GM12874 (cell line): ENCODE measurements around the gene RPA3.

Source experiments
- CTCF ChIP-seq: IDR thresholded peaks from 2 replicates; pipeline ENCODE4 v1.5.1; 2011; ENCODE audit warnings: low read depth, mild to moderate bottlenecking, control low read depth, low read length, moderate library complexity; ENCODE audit not compliant: insufficient read depth

RPA3 gene

GRCh38 chr7:7667187-7667586, 51.2 kb downstream of the RPA3 start:
- TF ChIP-seq CTCF = no peak

GRCh38 chr7:7665031-7665430, 53.4 kb downstream of the RPA3 start:
- no peak for TF ChIP-seq CTCF

GRCh38 chr7:7664291-7664690, 54.1 kb downstream of the RPA3 start:
- no peak for TF ChIP-seq CTCF

- no peak for TF ChIP-seq CTCF
Measured at GRCh38 chr7:7662527-7662926, 55.9 kb downstream of the RPA3 start.

GRCh38 chr7:7654964-7655715, 63.3 kb downstream of the RPA3 start:
- no peak for TF ChIP-seq CTCF

- peak; percentile 67 for TF ChIP-seq CTCF
Measured at GRCh38 chr7:7653593-7654187, 64.7 kb downstream of the RPA3 start.

- TF ChIP-seq CTCF = no peak
Measured at GRCh38 chr7:7652798-7653540, 65.4 kb downstream of the RPA3 start.
